ENCODE results near the gene OR52E6. TPM values are rescaled to one million over a fixed set of nuclear protein-coding genes. Genes with fewer than 3 reads are reported as not detected.

OR52E6 gene
- polyA plus RNA-seq, 3 donors: not detected

- no peaks in the 10 kb centered on the region for H3K27me3 ChIP-seq (ENCODE audit: control insufficient read depth in 2 of 2, insufficient read depth in 2 of 2, low read length in 2 of 2)
- no peak for TF ChIP-seq CTCF (IDR thresholded peaks at IDR 0.05)
- no peaks in the 10 kb centered on the region for H3K9me3 ChIP-seq (replicated peaks in 1 of 2; ENCODE audit: control insufficient read depth in 1 of 2, insufficient read depth in 1 of 2, low read length in 2 of 2)
- H2AFZ ChIP-seq (ENCODE audit: insufficient read depth, low read depth, low read length, poor library complexity, severe bottlenecking): no peak overlapping the region
- Mint-ChIP-seq H3K9me3 (peaks cover 0 to 2% (median 0%) of the 10 kb centered on the region in 7 donors), H3K4me3 (no peak overlapping the region), H3K27ac (no peak overlapping the region), H3K27me3 (ENCODE audit: low read depth in 3 of 3) (peaks cover 1 to 3% (median 2%) of the 10 kb centered on the region in 3 donors), H3K36me3 (no peaks in the 10 kb centered on the region), H3K4me1 (no peaks in the 10 kb centered on the region)
- no peaks in the 10 kb centered on the region for H3K36me3 ChIP-seq (replicated peaks in 1 of 2; ENCODE audit: control insufficient read depth in 1 of 2, insufficient read depth in 2 of 2, low read length in 2 of 2)
- H4K20me1 ChIP-seq (ENCODE audit: insufficient read depth, low read length): no peaks in the 10 kb centered on the region
- H3K4me1 ChIP-seq (ENCODE audit: control insufficient read depth in 1 of 2, insufficient read depth in 2 of 2, low read length in 2 of 2): no peaks in the 10 kb centered on the region
- no peak overlapping the region for H3K4me2 ChIP-seq (replicated peaks; ENCODE audit: extremely low read depth, low read length, poor library complexity, severe bottlenecking)
- no peak overlapping the region for H3K9ac ChIP-seq (ENCODE audit: insufficient read depth, low read length, poor library complexity, severe bottlenecking)
- no peak for DNase-seq
- intact Hi-C loops (cut with micrococcal nuclease): no loop called here
- no peaks in the 10 kb centered on the region for H3K79me2 ChIP-seq (ENCODE audit: insufficient read depth, low read length)
- no peak overlapping the region for H3K27ac ChIP-seq (ENCODE audit: low read depth in 1 of 2, low read length in 2 of 2)
- H3K4me3 ChIP-seq (replicated peaks in 1 of 3; ENCODE audit: low read depth in 2 of 3, low read length in 3 of 3): no peak overlapping the region
These were observed 40.1 kb upstream of the OR52E6 start for GRCh38 chr11:5881756-5882155.

- DNase-seq: no peak
- no peak within 1 kb of the TSS for H3K4me3 Mint-ChIP-seq
- intact Hi-C loops (cut with micrococcal nuclease): no loop called here
- Histone ChIP-seq H3K36me3 (replicated peaks in 1 of 2; ENCODE audit: control insufficient read depth in 1 of 2, insufficient read depth in 2 of 2, low read length in 2 of 2) (no peaks in the 10 kb centered on the region), H3K27ac (ENCODE audit: low read depth in 1 of 2, low read length in 2 of 2) (no peak within 1 kb of the TSS), H4K20me1 (ENCODE audit: insufficient read depth, low read length) (no peaks in the 10 kb centered on the region), H3K9me3 (replicated peaks in 1 of 2; ENCODE audit: control insufficient read depth in 1 of 2, insufficient read depth in 1 of 2, low read length in 2 of 2) (no peaks in the 10 kb centered on the region), H2AFZ (ENCODE audit: insufficient read depth, low read depth, low read length, poor library complexity, severe bottlenecking) (no peak within 1 kb of the TSS), H3K4me2 (replicated peaks; ENCODE audit: extremely low read depth, low read length, poor library complexity, severe bottlenecking) (no peak within 1 kb of the TSS), H3K27me3 (ENCODE audit: control insufficient read depth in 2 of 2, insufficient read depth in 2 of 2, low read length in 2 of 2) (no peaks in the 10 kb centered on the region), H3K4me1 (ENCODE audit: control insufficient read depth in 1 of 2, insufficient read depth in 2 of 2, low read length in 2 of 2) (no peaks in the 10 kb centered on the region), H3K9ac (ENCODE audit: insufficient read depth, low read length, poor library complexity, severe bottlenecking) (no peak within 1 kb of the TSS), H3K79me2 (ENCODE audit: insufficient read depth, low read length) (no peaks in the 10 kb centered on the region), H3K4me3 (replicated peaks in 1 of 3; ENCODE audit: low read depth in 2 of 3, low read length in 3 of 3) (no peak within 1 kb of the TSS)
- TF ChIP-seq CTCF (IDR thresholded peaks at IDR 0.05): no peak
- H3K4me1 Mint-ChIP-seq: no peaks in the 10 kb centered on the region
- no peak within 1 kb of the TSS for H3K27ac Mint-ChIP-seq
- H3K36me3 Mint-ChIP-seq: no peaks in the 10 kb centered on the region
- 86% methylated on average over 3 of the region's 4 CpGs for WGBS (ENCODE audit: insufficient coverage)
- peaks cover 0 to 1% (median 0%) of the 10 kb centered on the region in 7 donors for H3K9me3 Mint-ChIP-seq
- H3K27me3 Mint-ChIP-seq (ENCODE audit: low read depth in 3 of 3): peaks cover 1 to 3% (median 2%) of the 10 kb centered on the region in 3 donors
These were observed 38.6 kb upstream of the OR52E6 start, which contains the start of gene OR52E4 for GRCh38 chr11:5880329-5880728. Gene OR52E4 (plus strand): TSS chr11:5880629. CDS start chr11:5884293, 3,664 bp downstream.

All from CD14-positive monocyte (primary cell).